Inflammatory macrophage treated with lipopolysaccharide for 4 hours (primary cell): Measurements from ENCODE around the gene EDDM3A.

Experiments used
- DNase-seq: peaks from one replicate; pipeline ENCODE4 v3.0.0-alpha.2; 2020

Gene EDDM3A

GRCh38 chr14:20790464-20791116 is 44.9 kb downstream of the EDDM3A start:
- DNase-seq = no peak

GRCh38 chr14:20791187-20791586 is 45.5 kb downstream of the EDDM3A start:
- peak; percentile 49 for DNase-seq

GRCh38 chr14:20791597-20791996 is 45.9 kb downstream of the EDDM3A start:
- no peak for DNase-seq

- DNase-seq = peak; percentile 69
Observed at GRCh38 chr14:20792556-20792955, 46.9 kb downstream of the EDDM3A start.

- DNase-seq = peak; percentile 91
Observed at GRCh38 chr14:20794644-20795369, 49.1 kb downstream of the EDDM3A start.

GRCh38 chr14:20797164-20797563 is 51.5 kb downstream of the EDDM3A start:
- peak; percentile 67 for DNase-seq
